ENCODE measurements around the gene WNT5A.

Gene WNT5A

GRCh38 chr3:55486101-55486856, 827 bp downstream of the WNT5A start:
- TF ChIP-seq CTCF (IDR thresholded peaks at IDR 0.05) (no peak), ZFX (IDR thresholded peaks at IDR 0.05; ENCODE audit: borderline replicate concordance) (no peak)
- H3K27ac ChIP-seq, result no peak overlapping the region

- no peak overlapping the region for H3K27ac ChIP-seq
- TF ChIP-seq CTCF (IDR thresholded peaks at IDR 0.05), result peak; percentile 80
- TF ChIP-seq ZFX (IDR thresholded peaks at IDR 0.05; ENCODE audit: borderline replicate concordance), result no peak
These were observed 2.0 kb downstream of the WNT5A start for GRCh38 chr3:55484801-55485791.

- TF ChIP-seq ZFX (IDR thresholded peaks at IDR 0.05; ENCODE audit: borderline replicate concordance), result no peak
- no peak for TF ChIP-seq CTCF (IDR thresholded peaks at IDR 0.05)
- H3K27ac ChIP-seq, result no peak overlapping the region
These were observed 2.9 kb downstream of the WNT5A start for GRCh38 chr3:55484191-55484689.

- TF ChIP-seq CTCF (IDR thresholded peaks at IDR 0.05) (no peak), ZFX (IDR thresholded peaks at IDR 0.05; ENCODE audit: borderline replicate concordance) (no peak)
- H3K27ac ChIP-seq, result no peak overlapping the region
These were observed 3.7 kb downstream of the WNT5A start for GRCh38 chr3:55483196-55484095.

GRCh38 chr3:55482496-55483195, 4.5 kb downstream of the WNT5A start:
- TF ChIP-seq ZFX (IDR thresholded peaks at IDR 0.05; ENCODE audit: borderline replicate concordance) (no peak), CTCF (IDR thresholded peaks at IDR 0.05) (no peak)
- no peak overlapping the region for H3K27ac ChIP-seq

Data from 22Rv1 (cell line).